Measurements from ENCODE around the gene CAB39L.

Gene CAB39L

GRCh38 chr13:49472186-49472585, 28.3 kb upstream of the CAB39L start:
- Histone ChIP-seq H3K4me3 (IDR thresholded peaks at IDR 0.05; ENCODE audit: insufficient read depth, low read depth, low read length) (no peak overlapping the region), H3K4me2 (no peak overlapping the region), H2AFZ (ENCODE audit: low read depth) (no peak overlapping the region), H3K4me1 (ENCODE audit: low read depth, poor library complexity, severe bottlenecking) (no peaks in the 10 kb centered on the region), H4K20me1 (ENCODE audit: insufficient read depth) (no peaks in the 10 kb centered on the region), H3K9ac (no peak overlapping the region), H3K27me3 (ENCODE audit: insufficient read depth, low read depth) (no peaks in the 10 kb centered on the region), H3K36me3 (ENCODE audit: insufficient read depth) (no peaks in the 10 kb centered on the region), H3K27ac (no peak overlapping the region), H3K79me2 (ENCODE audit: insufficient read depth, low read depth) (no peaks in the 10 kb centered on the region)
- TF ChIP-seq CTCF (conservative IDR thresholded peaks at IDR 0.05; ENCODE audit: low read depth, low read length) = no peak

GRCh38 chr13:49466292-49466838, 22.5 kb upstream of the CAB39L start:
- TF ChIP-seq CTCF (conservative IDR thresholded peaks at IDR 0.05; ENCODE audit: low read depth, low read length) = no peak
- Histone ChIP-seq H2AFZ (ENCODE audit: low read depth) (no peak overlapping the region), H3K4me1 (ENCODE audit: low read depth, poor library complexity, severe bottlenecking) (no peaks in the 10 kb centered on the region), H3K27ac (no peak overlapping the region), H4K20me1 (ENCODE audit: insufficient read depth) (no peaks in the 10 kb centered on the region), H3K79me2 (ENCODE audit: insufficient read depth, low read depth) (no peaks in the 10 kb centered on the region), H3K4me3 (IDR thresholded peaks at IDR 0.05; ENCODE audit: insufficient read depth, low read depth, low read length) (no peak overlapping the region), H3K36me3 (ENCODE audit: insufficient read depth) (no peaks in the 10 kb centered on the region), H3K27me3 (ENCODE audit: insufficient read depth, low read depth) (no peaks in the 10 kb centered on the region), H3K9ac (no peak overlapping the region), H3K4me2 (no peak overlapping the region)

- Histone ChIP-seq H2AFZ (ENCODE audit: low read depth) (no peak overlapping the region), H3K36me3 (ENCODE audit: insufficient read depth) (no peaks in the 10 kb centered on the region), H3K4me2 (no peak overlapping the region), H3K4me1 (ENCODE audit: low read depth, poor library complexity, severe bottlenecking) (peaks cover 8% of the 10 kb centered on the region), H4K20me1 (ENCODE audit: insufficient read depth) (no peaks in the 10 kb centered on the region), H3K4me3 (IDR thresholded peaks at IDR 0.05; ENCODE audit: insufficient read depth, low read depth, low read length) (no peak overlapping the region), H3K27me3 (ENCODE audit: insufficient read depth, low read depth) (no peaks in the 10 kb centered on the region), H3K9ac (no peak overlapping the region), H3K27ac (no peak overlapping the region), H3K79me2 (ENCODE audit: insufficient read depth, low read depth) (no peaks in the 10 kb centered on the region)
- TF ChIP-seq CTCF (conservative IDR thresholded peaks at IDR 0.05; ENCODE audit: low read depth, low read length) = no peak
Measured at GRCh38 chr13:49464621-49465325, 20.9 kb upstream of the CAB39L start.

GRCh38 chr13:49464085-49464484, 20.2 kb upstream of the CAB39L start:
- Histone ChIP-seq H3K4me3 (IDR thresholded peaks at IDR 0.05; ENCODE audit: insufficient read depth, low read depth, low read length) (no peak overlapping the region), H3K27me3 (ENCODE audit: insufficient read depth, low read depth) (no peaks in the 10 kb centered on the region), H3K27ac (no peak overlapping the region), H3K4me2 (no peak overlapping the region), H4K20me1 (ENCODE audit: insufficient read depth) (no peaks in the 10 kb centered on the region), H2AFZ (ENCODE audit: low read depth) (no peak overlapping the region), H3K4me1 (ENCODE audit: low read depth, poor library complexity, severe bottlenecking) (peaks cover 15% of the 10 kb centered on the region), H3K9ac (no peak overlapping the region), H3K36me3 (ENCODE audit: insufficient read depth) (no peaks in the 10 kb centered on the region), H3K79me2 (ENCODE audit: insufficient read depth, low read depth) (no peaks in the 10 kb centered on the region)
- no peak for TF ChIP-seq CTCF (conservative IDR thresholded peaks at IDR 0.05; ENCODE audit: low read depth, low read length)

Measured in KMS-11 (cell line).